GM21526 (cell line): ENCODE data around the gene CPT1A.
A peak's percentile ranks its signal among the peaks of the same experiment; 100 is the strongest.

Experiments
- ATAC-seq: cut with Tn5 transposase; IDR thresholded peaks from one replicate; pipeline ENCODE4 v1.9.1; 2021; ENCODE audit warnings: moderate library complexity; ENCODE audit not compliant: unreplicated experiment, low FRiP score

Gene CPT1A

GRCh38 chr11:68854273-68854958 is 12.7 kb upstream of the CPT1A start:
- ATAC-seq, result no peak

DNA sequence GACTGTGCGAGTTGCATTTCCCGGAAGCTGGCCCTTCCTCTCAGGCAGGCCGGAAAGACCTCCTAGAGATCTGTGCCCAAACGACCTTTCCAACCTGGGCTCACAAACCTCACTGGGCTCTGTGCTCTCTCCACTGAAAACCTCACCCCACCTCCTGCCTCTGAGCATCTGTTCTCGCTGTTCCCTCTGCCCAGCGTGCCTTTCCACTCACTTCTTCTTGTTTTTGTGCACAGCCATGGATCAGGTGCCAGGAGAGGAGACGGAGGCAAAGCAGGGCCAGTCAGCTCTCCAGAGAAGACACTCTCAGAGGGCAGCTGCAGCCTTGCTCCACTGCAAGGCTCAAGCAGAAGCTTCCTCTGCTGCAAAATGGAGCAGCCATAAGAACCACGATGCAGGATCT is 10.9 kb upstream of the CPT1A start:
- no peak for ATAC-seq

DNA sequence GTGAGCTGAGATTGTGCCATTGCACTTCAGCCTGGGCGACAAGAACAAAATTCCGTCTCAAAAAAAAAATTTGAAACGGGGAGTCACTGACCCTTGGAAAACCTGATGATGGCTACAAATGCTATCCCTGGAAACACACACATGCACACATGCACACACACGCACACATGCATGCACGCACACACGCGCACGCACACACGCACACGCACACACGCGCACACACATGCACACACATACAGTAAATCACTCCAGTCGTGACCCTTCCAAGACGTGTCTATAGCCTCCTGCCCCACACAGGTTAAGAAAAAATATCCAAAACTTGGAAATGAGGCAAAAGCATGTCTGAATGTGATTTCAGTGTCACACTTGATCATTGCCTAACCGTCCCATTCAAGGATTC is 6.7 kb upstream of the CPT1A start:
- no peak for ATAC-seq

DNA sequence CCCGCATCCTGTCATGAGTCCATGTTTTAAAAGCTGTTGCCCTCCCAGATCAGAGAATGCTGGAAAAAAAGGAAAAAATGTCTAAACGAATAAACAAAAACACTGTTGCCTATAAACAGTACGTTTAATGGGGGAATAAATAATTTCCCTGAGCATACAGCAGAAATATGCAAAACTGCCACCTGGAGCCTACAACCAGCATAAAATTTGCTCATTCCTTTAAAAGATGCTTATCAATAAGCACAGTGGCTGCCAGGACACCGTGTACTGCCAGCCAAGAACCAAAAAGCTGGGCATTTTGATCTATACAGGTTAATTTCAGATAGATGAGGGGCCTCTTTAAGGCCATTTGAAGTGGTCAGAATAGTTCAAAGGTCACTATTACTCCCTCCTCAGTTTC is 5.7 kb upstream of the CPT1A start:
- no peak for ATAC-seq

DNA sequence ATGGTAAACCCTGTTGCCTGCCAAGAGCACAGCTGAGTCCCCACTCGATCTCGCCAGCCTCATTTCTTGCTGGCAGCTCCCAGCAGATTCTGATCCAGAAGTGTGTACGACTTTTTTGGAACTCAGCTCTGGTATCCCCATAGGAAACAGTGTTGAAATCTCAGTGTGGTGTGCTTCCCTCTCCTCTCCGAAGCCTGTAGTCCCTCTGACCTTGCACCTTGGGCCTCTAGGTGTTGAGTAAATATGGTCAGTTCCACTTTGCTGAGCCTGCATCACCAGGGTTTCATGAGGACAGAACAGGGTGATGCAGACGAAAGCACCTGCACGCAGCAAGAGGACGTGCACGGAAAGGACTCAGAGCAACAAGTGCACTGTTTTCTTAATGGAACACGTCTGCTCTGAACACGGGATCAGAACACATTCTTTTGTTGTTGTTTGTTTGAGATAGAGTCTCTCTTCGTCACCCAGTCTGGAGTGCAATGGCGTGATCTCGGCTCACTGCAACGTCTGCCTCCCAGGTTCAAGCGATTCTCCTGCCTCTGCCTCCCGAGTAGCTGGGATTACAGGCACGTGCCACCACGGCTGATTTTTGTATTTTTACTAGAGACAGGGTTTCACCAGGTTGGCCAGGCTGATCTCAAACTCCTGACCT is 3.8 kb upstream of the CPT1A start:
- ATAC-seq, result no peak

- ATAC-seq, result no peak
These were observed 3.1 kb upstream of the CPT1A start for GRCh38 chr11:68844801-68845200.

DNA sequence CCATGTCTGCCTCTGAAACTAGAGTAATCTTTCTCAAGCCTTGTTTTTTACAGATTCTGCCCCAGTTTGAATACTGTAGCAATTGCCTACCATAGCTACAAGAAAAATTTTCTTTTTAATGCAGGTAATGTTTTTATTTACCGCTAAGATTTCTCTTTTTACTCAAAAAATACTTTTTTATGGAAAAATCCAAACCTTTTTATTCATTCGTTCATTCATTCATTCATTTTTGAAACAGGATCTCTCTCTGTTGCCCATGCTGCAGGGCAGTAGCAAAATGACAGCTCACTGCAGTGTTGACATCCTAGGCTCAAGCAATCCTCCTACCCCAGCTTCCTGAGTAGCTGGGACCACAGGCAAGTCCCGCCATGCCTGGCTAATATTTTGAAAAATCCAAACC is 2.7 kb upstream of the CPT1A start:
- no peak for ATAC-seq

DNA sequence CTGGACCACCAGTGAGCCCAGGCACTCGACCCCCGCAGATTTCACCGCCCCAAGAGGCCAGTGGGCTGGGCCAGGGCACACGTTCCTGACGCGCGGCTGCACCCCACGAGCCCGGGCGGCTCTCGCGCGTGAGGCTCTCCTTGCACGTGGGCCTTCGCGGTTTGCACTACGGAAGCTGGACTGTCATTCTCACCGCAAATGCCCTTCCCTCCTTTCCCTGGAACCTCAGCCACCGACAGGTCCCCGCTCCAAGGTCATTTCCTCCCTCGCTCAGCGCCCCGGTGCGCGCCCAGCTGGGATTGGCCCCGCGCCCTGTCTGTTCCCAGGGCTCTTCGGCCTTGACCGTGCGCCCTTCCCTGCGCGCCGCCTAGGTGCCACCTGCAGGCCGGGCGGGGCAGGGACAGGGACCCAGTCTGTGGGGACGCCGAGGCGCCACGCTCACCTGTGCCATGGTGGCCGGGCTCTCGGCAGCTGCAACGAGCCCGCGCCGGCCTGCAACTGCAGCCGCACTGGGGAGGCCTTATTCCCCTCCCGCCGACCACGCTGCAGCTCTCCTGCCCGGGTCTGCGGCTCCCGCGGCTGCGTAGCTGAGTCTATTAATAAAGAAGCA is 2.1 kb upstream of the CPT1A start:
- peak; percentile 37 for ATAC-seq

GRCh38 chr11:68843052-68843561 is 1.4 kb upstream of the CPT1A start:
- no peak for ATAC-seq

DNA sequence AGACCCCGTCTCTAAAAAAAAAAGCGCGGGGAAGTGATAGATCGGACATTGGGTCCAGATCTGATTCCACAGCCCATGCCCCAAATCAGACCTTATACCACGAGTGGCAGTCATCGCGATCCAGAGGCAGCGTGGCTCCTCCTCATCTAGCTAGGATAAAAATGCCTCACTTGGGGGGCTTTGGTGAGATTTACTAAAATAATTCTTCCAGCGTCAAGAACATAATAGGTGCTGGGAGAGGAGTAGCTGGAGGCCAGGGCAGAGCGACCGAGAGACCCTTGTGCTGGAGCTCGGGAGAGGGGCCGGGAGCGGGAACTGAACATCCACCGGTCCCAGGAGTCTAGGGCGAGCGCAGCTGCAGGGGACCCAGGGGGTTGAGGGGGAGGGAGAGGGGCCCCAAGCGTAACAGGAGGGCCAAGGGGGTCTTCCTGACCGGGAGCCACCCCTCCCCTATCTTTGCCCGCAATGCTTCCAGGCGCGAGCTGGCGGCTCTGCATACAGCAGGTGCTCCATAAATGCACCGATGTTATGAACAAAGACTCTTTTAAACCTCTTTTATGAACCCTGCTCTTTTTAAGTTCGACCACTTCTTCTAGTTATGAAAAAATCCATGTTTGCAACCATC is 823 bp upstream of the CPT1A start:
- ATAC-seq, result no peak

DNA sequence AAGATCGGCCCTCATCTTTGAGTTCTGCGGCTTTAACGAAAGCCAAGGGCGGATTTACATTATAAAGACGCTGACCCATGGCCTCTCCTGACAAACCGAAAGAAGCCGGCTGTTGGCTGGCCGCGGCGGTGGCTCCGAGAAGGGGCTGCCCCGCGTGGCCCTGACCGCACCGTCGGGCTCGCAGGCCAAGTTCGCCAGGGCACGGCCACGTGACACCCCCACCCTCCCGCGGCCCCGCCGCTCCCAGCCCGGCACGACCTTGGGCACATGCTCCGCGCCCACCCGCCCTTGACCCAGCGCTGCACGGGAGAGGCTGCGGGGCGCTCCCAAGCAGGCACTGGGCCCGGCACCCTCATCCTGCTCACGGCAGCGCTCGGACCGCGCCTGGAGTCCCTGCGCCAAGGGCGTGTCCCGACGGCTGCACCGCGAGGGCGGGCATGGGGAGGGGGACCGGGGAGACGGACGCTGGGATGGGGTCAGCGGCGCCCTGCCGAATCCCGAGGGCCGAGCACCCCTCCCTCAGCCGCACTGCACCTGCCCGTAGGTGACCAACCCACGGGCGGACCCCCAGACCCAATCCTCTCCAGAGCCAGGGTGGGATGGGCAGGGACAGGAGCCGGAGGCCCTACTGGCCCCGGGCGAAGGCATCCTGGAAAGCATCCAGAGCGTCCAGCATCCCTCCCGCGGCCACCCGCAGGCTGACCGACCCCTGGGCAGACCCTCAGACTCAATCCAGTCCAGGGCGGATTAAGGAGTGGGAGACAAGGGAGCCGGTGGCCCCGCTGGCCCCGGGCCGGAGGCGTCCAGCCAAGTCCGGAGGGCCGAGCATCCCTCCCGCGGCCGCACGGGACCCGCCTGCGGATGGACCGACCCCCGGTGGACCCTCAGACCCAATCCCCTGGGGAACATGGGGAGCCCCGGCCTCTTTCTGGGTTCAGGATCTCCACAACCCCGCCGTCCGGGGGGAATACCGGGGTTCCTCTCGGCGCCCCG is 759 bp downstream of the CPT1A start:
- no peak for ATAC-seq

- no peak for ATAC-seq
These were observed 1.6 kb downstream of the CPT1A start for GRCh38 chr11:68839911-68840641.

- ATAC-seq, result peak; percentile 44
These were observed 2.5 kb downstream of the CPT1A start for GRCh38 chr11:68839054-68839865.

DNA sequence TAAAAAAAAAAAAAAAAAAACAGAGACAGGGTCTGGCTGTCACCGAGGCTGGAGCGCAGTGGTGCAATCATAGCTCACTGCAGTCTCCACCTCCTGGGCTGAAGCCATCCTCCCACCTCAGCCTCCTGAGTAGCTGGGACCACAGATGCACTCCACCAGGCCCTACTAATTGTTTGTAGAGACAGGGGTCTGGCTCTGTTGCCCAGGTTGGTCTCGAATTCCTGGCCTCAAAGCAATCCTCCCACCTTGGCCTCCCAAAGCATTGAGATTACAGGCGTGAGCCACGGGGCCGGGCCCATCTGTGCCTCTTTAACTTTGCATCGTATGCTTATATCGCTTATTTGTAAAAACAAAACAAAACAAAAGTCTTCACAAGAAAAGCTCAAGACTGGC is 3.1 kb downstream of the CPT1A start:
- ATAC-seq, result no peak

DNA sequence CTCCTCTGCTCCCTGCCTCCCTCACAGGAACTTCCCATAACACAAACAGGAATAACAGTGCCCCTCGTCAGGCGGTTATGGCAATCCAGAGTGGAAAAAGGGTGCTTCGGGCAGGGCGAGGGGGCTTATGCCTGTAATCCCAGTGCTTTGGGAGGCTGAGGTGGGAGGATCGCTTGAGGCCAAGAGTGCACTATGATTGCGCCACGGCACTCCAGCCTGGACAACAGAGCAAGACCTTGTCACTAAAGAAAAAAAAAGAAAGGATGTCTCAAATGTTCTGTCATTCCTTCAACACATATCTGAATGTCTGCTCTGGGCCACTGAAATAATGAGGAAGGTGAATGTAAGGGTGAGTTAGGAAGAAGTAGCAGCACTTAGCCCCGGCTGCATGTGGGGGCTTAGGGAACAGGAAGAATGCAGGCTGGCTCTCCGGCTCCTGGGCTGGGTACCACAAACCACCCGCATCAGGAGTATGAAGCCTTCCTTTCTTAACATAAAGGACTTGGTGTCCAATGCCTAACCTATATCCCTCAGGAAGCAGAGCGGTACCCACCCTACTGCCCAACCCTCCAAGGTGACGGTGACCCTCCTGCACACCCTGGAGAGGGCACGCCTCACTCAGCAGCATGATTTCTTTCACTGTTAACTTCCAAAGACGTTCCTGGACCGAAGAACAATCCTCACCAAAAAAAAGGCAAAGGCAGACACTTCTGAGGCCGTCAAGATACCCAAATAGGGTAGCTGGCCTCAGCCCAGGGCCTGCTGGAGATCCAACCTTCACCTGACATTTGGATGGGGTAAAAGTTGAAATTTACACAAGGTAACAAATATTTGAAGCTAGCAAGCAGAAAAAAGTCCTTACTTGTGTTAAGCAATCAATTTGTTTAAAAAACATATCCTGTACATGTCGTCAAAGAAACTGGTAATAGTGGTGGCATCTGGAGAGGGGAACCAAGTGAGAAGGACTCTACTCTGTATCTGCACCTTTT is 3.8 kb downstream of the CPT1A start:
- ATAC-seq, result no peak

DNA sequence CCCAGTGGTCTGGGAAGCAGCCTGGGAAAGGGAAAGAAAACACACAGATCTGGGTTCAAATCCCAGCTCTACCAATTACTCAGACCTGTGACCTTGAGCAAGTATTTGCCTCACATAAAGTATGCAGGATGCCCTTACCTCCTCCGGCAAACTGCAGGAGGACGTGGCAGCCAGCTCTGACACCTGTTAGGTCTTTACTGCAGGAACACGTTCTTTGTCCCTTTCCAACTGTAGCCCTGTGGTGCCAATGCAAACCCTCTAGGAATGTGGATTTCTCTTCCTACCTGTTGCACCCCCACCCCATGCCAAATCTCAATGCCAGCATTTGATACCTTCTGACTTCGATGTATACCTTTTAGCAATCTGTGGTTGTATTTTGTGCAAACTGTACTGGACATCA is 6.0 kb downstream of the CPT1A start:
- ATAC-seq, result no peak

GRCh38 chr11:68835328-68835727 is 6.4 kb downstream of the CPT1A start:
- no peak for ATAC-seq
